ENCODE measurements around the gene SCD5.

Gene SCD5

DNA sequence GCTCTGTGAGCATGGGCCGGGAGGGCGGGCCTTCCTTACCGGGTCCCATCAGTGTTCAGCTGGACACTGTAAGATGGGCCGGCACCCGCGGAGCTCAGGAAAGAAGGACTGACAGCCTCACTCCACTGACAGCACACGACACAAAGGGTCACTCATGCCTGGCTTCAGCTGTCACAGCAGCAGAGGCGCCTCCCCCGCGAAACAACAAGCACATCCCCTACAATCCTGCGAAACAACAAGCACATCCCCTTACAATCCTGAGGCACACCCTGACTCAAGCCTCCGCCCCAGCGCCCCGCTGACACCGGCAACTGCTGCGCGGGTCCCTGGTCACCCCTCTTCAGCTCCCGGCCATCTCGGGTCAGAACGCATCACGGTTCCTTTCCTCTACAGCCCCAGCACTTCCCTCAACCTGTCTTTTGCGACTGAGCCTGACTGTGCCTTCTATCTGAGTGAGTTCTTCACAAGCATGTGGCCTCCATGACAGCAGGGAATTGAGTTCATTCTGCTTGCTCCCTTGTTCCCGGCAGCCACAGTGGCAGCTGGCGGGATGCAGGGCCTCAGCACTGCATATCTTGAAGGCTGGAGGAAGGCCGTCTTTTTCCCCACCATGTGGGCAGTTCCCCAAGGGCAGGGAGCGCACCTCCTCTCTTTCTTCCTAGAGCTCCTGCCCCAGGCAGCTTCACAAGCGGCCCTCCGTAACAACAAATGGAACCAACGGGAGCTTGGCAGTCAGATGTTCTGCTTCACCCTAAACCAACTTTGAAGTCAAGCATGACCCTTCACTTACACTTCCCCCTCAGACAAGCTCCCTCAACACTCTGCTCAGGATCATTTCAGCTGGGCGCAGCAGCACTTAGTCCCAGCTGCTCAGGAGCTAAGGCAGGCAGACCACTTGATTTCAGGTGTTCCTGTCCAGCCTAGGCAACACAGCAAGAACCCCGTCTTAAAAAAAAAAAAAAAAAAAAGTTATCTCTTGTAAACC is 39.6 kb downstream of the SCD5 start:
- DNase-seq = no peak

DNA sequence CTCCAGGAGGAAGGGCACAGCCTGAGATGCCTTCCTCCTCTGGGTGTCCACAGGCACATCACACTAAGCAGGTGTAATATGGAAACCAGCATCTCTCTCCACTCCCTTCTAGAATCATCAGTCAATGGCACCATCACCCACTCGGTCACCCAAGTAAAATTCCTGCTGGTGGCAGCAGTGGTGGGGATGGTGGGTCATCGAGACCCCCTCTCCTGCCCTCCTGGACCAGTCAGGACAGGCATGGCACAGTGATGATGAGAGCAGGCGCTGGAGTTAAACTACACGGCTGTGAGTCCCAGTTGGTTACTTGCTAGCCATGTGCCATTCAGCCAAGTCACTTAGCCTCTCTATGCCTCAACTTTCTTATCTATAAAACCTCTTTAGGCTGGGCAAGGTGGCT is 42.5 kb downstream of the SCD5 start:
- DNase-seq = no peak

DNA sequence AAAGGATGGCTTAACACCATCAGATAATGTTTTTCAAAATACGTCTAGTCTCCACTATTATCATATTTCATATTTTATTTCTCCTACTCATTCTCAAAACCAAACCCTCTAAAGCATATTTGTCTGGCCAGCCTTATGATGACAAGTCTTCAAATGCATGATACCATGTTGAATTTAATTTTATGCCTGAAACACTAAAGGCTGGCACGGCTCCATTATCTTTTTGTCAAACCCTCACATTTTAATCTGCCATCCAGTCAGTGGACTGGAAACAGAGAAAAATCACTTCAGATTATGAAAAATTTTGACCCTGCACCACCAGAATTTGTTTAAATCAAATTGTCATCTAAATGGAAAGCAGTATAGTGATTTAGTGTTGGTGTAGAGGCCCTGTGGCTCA is 42.9 kb downstream of the SCD5 start:
- no peak for DNase-seq

DNA sequence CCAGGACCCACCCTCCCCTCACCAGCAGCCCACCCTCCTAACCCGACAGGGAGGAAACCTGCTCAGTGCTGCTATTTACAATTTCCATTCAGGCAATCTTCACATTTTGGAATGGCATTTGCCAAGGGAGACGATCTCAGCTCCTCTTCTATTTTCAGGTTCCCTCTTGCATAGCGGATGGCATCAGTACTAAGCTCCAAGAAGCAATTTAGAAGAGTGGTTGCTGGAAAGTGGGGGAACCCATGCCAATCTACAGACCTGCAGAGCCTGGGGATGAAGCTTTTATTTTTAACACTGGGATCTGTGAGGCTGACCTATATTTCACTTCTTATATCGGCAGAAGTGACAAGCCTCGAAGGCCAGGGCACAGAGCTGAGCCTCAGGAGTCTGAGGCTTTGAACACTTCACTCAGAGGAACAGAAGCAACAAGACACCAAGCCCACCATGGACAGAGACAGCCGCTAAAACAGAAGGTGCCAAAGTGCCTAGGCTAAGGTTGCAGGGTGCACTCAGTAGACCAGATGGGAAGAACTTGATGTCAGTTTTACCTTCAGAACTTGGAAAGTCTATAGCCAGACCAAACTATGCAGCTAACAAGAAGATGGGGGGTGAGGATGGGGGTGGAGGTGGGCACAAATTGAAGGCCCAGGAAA is 44.0 kb downstream of the SCD5 start:
- no peak for DNase-seq

DNA sequence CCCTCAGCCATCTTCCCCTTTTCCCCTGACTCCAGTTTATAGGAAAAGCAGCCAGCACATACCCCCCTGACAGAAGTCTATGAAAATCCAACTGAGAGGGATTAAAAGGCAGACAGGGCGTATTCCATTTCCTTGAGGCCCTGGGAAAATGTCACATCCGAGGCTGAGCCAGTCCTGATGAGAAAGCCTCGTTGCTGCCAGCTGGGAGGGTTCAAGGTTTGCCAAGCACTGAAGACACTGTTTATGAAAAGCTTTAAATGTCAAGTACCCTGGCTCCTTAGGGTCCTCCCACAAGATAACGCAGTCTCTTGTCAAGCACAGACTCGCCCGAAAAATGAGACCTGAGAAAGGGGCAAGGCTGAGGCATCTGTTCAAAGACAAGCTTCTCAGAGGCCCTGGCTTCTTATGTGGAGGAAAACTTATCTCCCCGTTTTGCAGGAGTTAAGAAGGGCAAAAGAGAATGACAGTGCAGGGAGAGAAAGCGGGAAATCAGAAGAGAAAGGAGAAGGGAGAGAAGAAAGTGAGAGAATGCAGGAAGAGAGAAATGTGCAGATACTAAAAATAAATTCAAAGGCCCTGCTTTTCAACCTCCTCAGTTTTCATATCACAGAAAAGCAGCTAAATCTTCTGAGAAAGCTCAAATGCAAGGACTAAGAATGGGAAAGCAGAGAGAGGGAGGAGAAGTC is 44.7 kb downstream of the SCD5 start:
- no peak for DNase-seq

DNA sequence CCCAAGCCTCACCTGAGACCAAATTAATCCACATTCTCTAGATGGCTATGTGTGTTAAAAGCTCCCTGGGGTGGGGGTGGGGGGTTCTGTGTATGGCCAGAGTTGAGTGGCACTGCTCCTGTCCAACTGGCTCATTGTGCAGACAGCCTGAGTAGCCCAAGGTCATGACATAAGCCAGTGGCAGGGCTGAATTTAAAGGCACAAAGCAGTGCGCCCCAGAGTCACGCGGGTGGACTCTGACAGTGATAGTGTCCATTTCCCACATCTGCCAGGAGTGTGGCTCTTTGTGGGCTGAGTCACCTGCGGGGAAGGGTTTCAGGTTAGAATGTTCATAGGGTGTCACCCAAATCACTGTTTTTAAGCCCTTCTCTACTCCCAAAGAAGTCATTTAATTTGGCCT is 45.4 kb downstream of the SCD5 start:
- DNase-seq = no peak

DNA sequence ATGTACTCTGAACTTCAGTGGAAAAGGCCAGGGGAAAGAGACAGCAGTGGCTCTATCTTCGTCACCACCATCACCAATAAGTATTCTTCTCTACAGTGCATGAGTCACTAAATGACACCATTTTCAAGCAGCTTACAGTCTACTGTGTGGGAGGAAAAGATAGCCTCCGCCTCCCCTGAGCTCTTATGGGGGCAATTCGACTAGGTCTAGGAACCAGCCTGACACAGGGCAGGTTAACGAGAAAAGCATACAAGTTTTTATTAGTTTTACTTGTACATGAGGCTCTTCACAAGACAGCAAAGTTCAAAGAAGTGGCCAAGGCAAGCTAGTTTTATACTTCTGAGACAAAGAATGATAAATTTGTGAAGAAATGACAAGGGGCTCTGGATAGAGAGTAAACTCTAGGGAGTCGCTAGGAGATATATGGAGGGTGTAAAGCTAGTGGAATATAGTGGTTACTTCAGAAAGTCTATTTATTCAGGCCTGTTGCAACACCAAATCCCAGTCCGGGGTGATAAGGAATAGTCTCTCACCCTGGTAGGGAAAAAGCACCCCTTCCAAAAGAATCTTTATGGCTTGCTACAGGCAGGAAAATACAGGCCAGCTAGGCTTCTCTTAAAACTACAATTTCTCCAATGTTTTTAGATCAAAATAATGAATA is 49.7 kb downstream of the SCD5 start:
- DNase-seq = no peak

DNA sequence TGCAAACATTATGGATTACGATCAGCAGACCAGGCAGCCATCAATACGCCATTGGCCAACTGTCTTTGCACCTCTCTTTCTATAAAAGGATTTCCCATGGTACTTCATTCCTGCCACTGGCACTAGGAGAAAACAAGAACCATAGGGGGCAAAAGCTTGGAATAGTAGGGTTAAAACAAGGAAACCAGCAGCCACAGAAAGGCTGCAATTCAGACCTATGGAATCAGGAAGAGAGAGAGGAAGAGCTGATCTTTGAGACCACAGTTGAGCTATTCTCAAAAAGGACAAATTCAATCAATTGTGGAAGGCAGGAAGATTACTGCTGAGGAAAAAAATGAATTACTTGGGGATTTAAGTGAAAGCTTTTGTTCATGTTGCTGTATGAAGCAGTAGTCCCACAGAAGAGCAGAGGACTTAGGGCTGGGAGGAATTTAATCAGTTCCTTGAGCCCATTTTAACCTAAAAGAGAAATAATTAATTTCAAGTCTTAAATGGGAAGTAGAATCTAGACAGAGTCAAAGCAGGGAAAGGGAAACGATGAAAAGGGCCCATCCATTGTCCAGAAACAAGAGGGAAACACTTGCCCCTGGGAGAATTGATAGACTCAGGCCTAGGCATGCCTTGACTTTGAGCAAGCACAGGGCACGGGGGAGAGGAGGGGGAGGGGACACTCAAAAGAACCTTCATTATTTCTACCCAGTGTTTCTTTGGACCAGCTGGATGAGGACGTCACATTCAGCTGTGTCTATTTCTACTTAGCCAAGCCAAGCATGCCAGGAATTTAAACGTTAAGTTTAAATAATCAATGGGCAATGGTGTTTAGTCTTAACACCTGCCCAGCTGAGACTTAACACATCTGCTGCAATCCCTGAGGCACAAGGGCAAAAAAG is 50.7 kb downstream of the SCD5 start:
- DNase-seq = no peak

DNA sequence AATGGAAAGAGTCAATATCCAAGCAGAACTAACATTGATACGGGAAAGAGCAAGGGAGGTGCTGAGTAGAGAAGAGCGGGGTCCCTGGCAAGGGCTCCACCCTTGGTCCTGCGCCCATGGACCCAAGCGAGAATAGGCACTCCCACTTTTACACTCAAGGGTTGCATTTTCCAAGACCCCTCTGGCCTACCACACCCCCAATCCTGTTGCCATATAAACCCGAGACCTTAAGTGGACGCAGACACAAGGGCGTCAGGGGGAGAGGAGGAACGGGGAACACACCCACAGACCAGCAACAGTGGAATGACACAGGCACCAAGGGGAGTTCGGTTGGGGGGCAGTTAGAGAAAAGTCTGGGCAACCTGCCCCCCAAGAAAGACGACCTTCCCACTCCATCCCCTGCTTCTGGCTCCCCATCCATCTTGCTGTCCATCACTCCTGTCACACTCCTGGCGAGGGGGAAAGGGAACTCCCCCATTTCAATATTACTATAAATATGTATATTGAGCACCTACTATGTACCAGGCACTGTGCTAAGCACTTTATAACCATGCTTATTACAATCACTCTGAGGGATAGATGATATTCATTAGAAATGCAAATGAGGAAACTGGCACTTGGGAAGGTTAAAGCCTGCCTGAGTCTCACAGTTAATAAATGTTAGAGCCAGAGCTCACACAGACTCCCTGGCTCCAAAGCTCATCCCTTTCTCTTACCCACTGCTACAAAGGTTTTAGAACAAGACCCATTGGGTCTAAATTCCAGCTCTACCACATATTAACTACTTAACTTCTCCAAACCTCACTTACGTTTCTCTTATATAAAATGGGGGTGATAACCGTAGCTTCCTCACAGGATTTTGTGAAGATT is 51.7 kb downstream of the SCD5 start:
- no peak for DNase-seq

DNA sequence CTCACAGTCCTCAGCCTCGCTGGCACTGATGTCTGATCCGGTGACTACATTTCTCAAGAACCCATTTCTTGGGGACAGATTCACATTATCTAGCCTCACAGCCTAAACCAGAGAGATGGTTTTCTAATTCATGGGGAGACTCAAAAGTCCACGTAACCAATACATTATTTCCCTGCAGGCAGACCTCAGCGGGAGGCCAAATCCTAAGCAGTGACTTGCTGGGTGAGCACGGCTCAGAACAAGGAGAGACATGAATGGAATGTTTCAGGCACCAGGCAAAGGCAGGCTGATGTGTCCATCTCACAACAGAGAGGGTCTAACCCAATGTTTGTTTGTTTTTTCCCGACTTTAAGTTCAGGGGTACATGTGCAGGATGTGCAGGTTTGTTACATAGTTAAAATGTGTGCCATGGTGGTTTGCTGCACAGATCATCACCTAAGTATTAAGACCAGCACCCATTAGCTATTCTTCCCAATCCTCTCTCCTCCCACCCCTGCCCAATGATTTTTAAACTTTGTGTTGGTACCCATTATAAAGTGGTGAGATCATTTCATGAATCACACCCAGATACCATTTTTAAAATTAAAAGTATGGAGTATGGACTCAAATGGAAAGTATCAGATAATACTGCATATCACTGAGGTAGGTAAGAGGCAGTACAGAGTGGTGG is 53.3 kb downstream of the SCD5 start:
- DNase-seq = no peak

DNA sequence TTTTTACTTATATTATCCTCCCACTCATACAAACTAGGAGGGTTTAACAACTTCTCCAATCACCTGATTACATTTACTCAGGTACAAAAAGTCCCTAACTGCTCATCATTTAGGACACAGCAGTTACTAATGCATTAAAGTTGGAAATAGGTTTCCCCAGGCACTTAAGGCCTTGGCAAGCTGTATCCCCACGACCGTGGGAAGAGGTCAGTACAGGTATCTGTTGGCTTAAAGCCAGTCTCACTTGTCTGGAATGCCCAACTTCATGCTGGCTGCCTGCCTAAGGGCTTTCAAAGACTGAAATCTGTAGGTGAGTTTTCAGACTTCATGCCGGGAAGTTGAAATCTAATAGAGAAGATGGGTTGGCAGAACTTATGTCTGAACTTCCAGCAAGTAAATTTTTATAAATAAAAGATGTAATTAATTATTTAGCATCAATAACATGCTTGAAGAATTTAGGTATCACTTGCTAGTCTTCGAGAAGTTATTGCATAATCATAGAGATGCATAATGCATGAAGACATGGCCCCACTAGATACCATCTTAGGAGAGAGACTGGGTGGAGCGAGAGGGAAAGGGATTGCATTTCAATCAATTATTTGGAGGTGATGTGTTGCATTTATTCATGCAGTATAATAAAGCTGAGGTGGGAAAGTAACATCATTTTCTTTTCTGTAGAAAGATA is 54.2 kb downstream of the SCD5 start:
- DNase-seq = no peak

DNA sequence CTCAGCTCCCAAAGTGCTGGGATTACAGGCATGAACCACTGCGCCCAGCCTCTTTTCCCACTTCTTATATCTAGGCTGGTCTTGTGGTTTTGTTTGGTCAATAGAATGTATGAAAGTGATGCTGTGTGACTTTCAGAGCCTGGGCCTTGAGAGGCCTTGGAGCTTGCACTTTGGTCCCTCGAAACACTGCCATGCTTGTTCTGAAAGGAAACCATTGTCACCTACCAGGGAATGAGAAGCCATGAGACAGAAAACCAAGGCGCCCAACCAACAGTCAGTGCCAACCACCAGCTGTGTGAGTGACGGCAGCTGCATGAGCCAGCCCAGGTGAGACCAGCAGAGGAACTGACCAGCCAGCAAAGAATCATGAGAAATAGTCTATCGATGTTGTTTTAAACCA is 57.4 kb downstream of the SCD5 start:
- no peak for DNase-seq

DNA sequence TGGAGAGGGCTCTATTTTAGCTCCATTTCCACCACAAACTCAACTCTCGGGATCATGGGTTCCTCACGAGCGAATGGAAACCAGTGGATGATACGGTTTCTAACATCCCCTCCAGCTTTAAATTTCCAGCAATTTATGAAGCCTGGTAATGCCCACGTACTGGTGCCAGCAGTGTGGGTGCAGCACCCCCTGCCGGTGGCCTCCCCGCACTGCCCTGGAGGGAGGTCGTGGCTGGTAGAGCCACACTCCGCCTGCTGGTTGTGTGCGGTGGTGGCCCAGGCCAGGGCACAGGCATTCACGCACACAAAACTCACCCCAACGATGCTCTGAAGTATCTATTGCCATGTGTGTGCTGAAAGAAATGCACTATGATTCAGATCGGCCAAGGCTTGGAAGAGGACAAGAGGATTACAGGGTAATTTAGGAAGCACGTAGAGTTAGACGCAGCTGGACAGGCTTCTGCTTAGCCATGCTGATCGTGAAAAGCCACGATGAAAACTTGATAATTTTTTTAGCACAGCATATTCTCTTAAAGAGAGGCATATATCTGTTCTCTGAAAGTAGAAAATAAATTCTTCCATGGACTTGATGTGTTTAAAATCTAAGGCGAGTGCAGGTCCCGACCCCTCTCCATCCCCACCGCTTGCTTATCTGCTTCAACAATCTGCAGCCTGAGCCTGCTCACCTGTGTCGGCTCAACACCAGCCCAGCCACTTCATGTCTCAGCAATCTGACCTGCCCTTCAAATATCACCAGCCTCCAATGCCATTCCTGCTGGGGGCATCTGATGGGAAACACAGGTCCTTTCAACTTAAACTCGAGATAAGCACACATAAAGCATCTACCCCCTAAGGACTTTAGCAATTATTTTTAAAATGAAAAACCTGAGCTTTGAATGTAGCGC is 59.1 kb downstream of the SCD5 start:
- peak; percentile 7 for DNase-seq

DNA sequence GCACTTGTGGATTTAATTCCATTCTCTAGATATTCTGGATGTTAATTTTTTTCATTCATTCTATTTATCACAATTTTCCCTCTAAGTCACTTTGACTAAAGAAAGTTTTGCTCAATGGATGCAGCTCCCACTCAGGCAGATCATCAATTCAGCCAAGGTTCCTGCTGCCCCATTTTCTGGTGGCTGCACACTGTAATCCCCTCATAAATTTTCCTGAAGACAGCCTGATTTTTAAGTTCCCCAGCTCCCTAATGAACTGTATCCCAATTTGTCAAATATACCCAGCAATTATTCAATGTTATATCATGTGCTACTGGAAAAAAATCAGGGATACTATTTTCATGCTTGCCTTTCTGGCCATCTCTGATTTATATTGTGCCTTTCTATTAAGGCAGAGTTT is 61.2 kb downstream of the SCD5 start:
- no peak for DNase-seq

DNA sequence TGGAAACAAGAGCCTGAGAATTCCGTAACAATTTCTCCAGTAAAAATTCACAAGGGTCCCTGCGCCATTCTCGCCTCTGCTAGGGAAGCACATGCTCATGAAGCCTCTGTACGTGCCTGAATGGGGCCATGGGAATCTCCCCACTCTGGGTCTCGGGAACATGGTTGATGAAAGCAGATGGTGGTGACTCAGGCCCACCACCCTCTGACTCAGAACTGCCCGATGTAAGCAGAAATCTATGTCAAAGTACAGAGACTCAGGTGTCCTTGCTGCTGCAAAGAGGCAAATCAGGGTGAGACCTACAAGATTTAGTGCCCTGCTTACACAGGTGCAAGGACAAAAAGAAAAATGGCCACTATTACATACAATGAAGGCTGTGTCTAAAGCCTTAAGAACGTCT is 65.0 kb downstream of the SCD5 start:
- DNase-seq = no peak

DNA sequence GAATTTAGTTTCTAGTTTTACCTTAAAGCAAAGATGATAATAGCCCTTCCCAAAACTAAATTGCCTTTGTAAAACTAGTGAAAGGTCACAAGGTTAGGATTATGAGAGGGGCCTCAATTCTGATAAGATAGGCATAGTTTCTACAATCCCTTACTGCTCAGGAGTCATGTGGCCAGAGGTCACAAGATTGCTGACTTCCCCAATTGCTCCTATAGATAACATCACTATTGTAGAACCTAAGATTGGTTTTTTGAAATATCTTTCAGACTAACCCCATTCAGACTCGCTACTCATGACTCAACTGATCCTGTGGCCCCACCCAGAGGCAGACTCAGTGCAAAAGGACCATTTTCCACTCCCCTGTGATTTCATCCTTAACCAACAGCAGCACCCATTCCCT is 70.3 kb downstream of the SCD5 start:
- no peak for DNase-seq

DNA sequence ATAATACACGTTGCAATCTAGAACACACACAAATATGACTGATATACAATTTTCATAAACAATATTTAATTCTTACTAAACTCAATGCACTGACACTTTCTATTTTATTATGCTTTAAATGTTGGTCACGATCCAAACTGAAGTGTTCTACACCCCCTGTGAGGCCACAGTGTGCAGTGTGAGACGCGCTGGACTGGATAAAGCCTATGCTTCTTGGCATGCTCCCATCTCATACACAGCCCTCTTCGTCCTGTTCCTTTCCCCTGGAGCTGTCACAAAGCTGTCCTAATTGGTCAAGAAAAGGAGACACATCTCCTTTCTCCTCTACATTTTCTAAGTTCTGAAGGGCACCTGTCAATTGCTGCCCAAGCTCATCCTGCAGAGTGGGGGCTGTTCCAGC is 72.0 kb downstream of the SCD5 start:
- DNase-seq = no peak

DNA sequence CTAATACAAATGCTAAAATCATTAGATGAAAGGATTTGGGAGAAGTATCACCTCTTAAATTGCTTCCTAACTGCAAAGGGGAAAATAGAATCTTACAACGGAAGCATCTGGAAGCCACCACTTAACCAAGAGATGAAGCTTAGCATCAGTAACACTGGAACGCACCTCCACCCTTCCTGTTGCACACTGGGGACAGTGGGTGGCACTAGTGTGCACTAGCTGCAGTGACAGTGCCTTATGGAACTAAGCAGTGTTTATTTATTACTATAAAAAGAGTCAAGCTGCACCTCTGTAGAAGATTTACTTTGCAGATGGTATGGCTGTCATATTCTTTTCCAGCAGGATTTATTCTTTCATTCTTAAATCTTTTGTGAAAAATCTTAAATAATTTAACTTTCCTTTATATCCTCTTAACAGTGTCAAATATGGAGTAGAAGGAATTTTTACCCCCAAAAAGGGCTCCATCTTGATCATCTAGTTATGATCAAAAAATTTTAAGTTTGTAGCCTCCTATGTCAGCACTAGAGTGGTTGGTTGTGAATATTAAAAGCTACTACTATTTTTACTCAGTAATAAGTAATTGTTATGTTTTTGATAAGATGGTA is 76.7 kb downstream of the SCD5 start:
- DNase-seq = peak; percentile 4

Data from NCI-H526 treated with DMSO at 0.1 percent for 48 hours (cell line).